Fibroblast of villous mesenchyme (primary cell): ENCODE results near the gene JMJD8. TPM values are rescaled to one million over a fixed set of nuclear protein-coding genes. Genes with fewer than 3 reads are reported as not detected.

Experiments
- DNase-seq: peaks from one replicate; pipeline ENCODE4 v3.0.0-alpha.2; 2010; ENCODE audit warnings: low read depth
- H3K4me3 ChIP-seq: 2 replicates; pipeline ENCODE4 v1.5.1; 2011; ENCODE audit warnings: low read depth, mild to moderate bottlenecking, low read length
- total RNA-seq: library from RNA; depleted of rRNA; stranded (reverse); fragments of >200 nt; gene quantifications from 2 replicates; pipeline ENCODE4 v1.2.3, GENCODE V29; 2012
- TF ChIP-seq, protein P1 (sequence below): IDR thresholded peaks from 2 replicates; pipeline ENCODE4 v1.5.1; 2012; ENCODE audit warnings: low read depth, mild to moderate bottlenecking, low read length; ENCODE audit not compliant: insufficient read depth

The JMJD8 gene
- total RNA-seq, 1 donor: 36.3 TPM

DNA sequence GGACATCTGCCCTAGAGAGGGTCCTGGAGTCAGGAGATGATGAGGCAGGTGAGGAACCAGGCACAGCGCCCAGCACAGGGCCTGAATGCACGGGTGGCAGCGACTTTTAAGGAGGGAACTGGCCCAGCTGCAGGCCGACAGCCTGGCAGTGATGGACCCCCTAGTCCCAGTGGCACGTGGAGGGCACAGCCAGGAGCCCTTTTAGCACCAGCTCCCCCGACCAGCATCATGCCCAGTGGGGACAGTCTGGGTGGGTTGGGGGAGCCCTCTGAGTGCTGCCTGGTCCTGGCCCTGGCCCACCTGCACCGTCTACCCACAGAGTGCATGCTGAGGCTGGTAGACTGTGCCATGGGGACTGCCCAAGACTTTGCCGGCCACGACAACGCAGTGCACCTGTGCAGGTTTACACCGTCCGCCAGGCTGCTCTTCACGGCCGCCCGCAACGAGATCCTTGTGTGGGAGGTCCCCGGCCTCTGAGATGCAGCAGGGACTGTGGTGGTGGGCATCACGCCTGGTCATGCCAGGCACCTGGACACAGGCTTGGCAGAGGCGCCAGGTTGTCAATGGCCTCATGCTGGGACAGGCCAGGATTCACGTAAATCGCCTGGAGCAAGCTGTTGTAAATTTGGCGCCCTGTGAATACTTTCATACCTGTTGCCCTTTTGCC is 16.9 kb downstream of the JMJD8 start:
- no peak for DNase-seq
- TF ChIP-seq, protein P1, sequence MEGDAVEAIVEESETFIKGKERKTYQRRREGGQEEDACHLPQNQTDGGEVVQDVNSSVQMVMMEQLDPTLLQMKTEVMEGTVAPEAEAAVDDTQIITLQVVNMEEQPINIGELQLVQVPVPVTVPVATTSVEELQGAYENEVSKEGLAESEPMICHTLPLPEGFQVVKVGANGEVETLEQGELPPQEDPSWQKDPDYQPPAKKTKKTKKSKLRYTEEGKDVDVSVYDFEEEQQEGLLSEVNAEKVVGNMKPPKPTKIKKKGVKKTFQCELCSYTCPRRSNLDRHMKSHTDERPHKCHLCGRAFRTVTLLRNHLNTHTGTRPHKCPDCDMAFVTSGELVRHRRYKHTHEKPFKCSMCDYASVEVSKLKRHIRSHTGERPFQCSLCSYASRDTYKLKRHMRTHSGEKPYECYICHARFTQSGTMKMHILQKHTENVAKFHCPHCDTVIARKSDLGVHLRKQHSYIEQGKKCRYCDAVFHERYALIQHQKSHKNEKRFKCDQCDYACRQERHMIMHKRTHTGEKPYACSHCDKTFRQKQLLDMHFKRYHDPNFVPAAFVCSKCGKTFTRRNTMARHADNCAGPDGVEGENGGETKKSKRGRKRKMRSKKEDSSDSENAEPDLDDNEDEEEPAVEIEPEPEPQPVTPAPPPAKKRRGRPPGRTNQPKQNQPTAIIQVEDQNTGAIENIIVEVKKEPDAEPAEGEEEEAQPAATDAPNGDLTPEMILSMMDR: no peak
- H3K4me3 ChIP-seq: no peak overlapping the region

DNA sequence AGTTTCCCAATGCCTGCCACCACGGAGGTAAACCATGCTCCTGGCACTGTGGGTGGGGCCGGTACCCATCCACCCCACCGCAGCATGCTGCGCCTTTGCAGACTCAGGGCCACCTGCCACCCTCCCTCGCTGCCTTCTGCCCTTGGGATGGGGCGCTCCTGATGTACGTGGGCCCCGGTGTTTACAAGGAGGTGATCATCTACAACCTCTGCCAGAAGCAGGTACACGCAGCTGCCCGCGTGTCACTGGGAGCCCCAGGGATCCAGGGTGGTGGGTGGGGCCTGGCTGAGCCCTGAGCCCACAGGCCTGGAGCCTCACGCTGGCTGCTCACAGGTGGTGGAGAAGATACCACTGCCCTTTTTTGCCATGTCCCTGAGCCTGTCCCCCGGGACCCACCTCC is 17.6 kb downstream of the JMJD8 start:
- DNase-seq: no peak
- TF ChIP-seq, protein P1: no peak
- no peak overlapping the region for H3K4me3 ChIP-seq

DNA sequence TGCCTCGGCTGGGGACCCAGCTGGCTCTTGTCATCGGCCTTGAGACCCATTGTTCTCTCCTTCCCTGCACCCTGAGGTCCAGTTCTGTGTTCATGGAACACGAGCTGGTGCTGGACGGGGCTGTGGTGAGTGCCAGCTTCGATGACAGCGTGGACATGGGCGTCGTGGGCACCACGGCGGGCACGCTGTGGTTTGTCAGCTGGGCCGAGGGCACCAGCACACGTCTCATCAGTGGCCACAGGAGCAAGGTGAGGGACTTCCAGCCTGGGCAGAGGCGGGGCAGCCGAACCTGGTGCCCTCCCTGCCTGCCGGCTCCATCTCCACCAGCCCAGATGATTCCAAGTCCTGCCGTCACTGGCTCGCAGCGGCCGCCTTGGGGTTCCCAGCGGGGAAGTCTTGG is 21.5 kb downstream of the JMJD8 start:
- no peak for DNase-seq
- no peak overlapping the region for H3K4me3 ChIP-seq
- TF ChIP-seq, protein P1: no peak

DNA sequence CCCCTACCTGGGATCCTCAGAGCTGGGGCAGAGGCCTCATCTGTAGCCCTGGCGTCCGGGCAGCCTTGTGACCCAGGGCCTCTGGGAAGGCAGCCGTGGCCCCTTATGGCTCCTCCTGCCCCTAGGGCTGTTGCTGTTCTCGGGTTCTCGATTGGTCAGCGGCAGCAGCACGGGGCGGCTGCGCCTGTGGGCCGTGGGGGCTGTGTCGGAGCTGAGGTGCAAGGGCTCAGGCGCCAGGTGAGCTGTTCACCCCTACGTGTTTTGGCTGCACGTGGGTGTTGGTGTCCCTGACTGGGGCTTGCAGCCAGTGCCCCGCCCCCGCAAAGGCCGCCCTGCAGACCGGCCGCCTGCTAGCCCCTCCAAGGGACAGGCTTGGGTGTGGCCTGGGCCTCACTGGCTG is 22.0 kb downstream of the JMJD8 start:
- no peak overlapping the region for H3K4me3 ChIP-seq
- TF ChIP-seq, protein P1: no peak
- no peak for DNase-seq

DNA sequence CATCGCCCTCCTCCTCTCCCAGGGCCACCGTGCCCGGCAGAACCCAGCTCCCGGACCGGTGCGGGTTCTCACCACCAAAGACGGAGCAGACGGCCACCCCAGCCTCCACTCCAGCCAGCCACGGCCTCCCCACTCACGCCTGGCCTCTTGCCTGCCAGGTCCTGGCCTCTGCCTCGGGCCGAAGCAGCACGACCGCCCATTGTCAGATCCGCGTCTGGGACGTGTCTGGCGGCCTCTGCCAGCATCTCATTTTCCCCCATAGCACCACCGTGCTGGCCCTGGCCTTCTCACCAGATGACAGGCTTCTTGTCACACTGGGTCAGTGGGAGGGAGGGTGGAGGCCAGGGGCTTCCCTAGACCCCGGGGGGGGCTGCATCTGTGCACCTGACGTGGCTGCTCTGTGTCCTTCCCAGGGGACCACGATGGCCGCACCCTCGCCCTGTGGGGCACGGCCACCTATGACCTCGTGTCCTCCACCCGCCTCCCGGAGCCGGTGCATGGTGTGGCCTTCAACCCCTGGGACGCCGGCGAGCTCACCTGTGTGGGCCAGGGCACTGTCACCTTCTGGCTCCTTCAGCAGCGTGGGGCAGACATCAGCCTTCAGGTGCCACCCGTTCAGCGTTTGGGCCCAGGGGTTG is 22.8 kb downstream of the JMJD8 start:
- no peak for DNase-seq
- TF ChIP-seq, protein P1: no peak
- no peak overlapping the region for H3K4me3 ChIP-seq

DNA sequence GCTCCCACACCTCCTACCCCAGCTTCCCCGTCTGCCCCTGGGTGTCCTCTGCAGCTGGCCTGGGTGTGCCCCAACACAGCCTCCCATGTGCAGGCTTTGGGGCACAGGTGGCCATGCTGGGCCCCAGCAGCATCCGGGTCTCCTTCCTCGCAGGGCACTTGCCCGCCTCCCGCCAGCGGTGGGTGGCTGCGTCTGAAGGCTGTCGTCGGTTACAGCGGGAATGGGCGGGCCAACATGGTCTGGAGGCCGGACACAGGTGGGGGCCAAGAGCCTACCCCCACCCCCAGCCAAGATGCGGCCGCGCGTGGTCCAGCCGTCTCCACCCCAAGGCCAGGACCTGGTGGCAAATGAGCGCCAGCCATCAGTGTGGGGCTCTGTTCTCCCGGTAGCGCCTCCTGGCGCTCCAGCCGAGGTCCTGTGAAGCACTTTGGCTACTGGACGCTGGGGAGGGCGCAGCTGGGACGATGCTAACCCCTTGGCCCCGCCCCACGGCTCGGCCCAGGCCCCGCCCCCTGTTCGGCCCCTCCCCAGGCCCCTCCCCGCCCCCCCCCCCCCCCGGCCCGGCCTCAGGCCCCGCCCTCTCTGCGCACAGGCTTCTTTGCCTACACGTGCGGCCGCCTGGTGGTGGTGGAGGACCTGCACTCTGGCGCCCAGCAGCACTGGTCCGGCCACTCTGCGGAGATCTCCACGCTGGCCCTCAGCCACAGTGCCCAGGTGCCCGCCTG is 23.5 kb downstream of the JMJD8 start:
- no peak overlapping the region for H3K4me3 ChIP-seq
- TF ChIP-seq, protein P1: peak; percentile 45
- DNase-seq: peak; percentile 78
